Loucy (cell line): ENCODE results near the gene HSDL1.

Experiments used
- H2AFZ ChIP-seq: fragments of 200-600 bp; sonication (generic); 2 replicates; pipeline ENCODE4 v1.6.0; 2016; ENCODE audit warnings: antibody characterized with exemption, mild to moderate bottlenecking, low read length, moderate library complexity
- H3F3A ChIP-seq: fragments of 200-600 bp; 2 replicates; pipeline ENCODE4 v1.6.0; 2016; ENCODE audit warnings: antibody characterized with exemption, low read depth, mild to moderate bottlenecking
- H3K27me3 ChIP-seq: fragments of 200-600 bp; sonication (generic); 2 replicates; pipeline ENCODE4 v1.6.1; 2014; ENCODE audit warnings: low read length, mild to moderate bottlenecking; ENCODE audit not compliant: insufficient read depth, poor library complexity, severe bottlenecking
- H3K36me3 ChIP-seq: fragments of 200-600 bp; sonication (generic); 2 replicates; pipeline ENCODE4 v1.6.1; 2016; ENCODE audit warnings: low read length; ENCODE audit not compliant: insufficient read depth
- H3K4me1 ChIP-seq: fragments of 200-600 bp; sonication (generic); 2 replicates; pipeline ENCODE4 v1.5.1; 2014; ENCODE audit warnings: low read length, mild to moderate bottlenecking; ENCODE audit not compliant: insufficient read depth, poor library complexity, severe bottlenecking
- H3K4me2 ChIP-seq: fragments of 200-600 bp; sonication (generic); 2 replicates; pipeline ENCODE4 v1.6.0; 2014; ENCODE audit warnings: antibody characterized with exemption, low read length, low read depth, mild to moderate bottlenecking; ENCODE audit not compliant: poor library complexity, severe bottlenecking
- H3K4me3 ChIP-seq: fragments of 200-600 bp; sonication (generic); 2 replicates; pipeline ENCODE4 v1.5.1; 2014; ENCODE audit warnings: low read length, mild to moderate bottlenecking, mixed read lengths; ENCODE audit not compliant: poor library complexity, severe bottlenecking
- H3K79me2 ChIP-seq: fragments of 200-600 bp; sonication (generic); 2 replicates; pipeline ENCODE4 v1.6.1; 2014; ENCODE audit warnings: low read length; ENCODE audit not compliant: insufficient read depth
- H3K9ac ChIP-seq: fragments of 200-600 bp; sonication (generic); 2 replicates; pipeline ENCODE4 v1.6.0; 2014; ENCODE audit warnings: mild to moderate bottlenecking, low read depth, low read length, moderate library complexity; ENCODE audit not compliant: poor library complexity, severe bottlenecking
- H3K9me2 ChIP-seq: fragments of 200-600 bp; sonication (generic); replicated peaks from 2 replicates; pipeline ENCODE4 v1.6.1; 2016; ENCODE audit warnings: low read depth, low read length, mixed read lengths
- H3K9me3 ChIP-seq: fragments of 200-600 bp; sonication (generic); 2 replicates; pipeline ENCODE4 v1.6.1; 2014; ENCODE audit warnings: mild to moderate bottlenecking, antibody characterized with exemption, low read length, low read depth; ENCODE audit not compliant: insufficient read depth
- H4K20me1 ChIP-seq: fragments of 200-600 bp; sonication (generic); 2 replicates; pipeline ENCODE4 v1.6.0; 2014; ENCODE audit warnings: antibody characterized with exemption, low read length, mild to moderate bottlenecking; ENCODE audit not compliant: insufficient read depth, poor library complexity, severe bottlenecking
- EZH2phosphoT487 ChIP-seq: fragments of 200-600 bp; IDR thresholded peaks from 2 replicates; pipeline ENCODE4 v1.6.1; 2018; ENCODE audit warnings: antibody characterized with exemption, mild to moderate bottlenecking, moderate library complexity, borderline replicate concordance
- TF ChIP-seq, protein P1 (sequence below): fragments of 200-600 bp; sonication (generic); conservative IDR thresholded peaks from 2 replicates; pipeline ENCODE4 v1.5.1; 2014; ENCODE audit warnings: mild to moderate bottlenecking, antibody characterized with exemption, low read length

HSDL1 gene

DNA sequence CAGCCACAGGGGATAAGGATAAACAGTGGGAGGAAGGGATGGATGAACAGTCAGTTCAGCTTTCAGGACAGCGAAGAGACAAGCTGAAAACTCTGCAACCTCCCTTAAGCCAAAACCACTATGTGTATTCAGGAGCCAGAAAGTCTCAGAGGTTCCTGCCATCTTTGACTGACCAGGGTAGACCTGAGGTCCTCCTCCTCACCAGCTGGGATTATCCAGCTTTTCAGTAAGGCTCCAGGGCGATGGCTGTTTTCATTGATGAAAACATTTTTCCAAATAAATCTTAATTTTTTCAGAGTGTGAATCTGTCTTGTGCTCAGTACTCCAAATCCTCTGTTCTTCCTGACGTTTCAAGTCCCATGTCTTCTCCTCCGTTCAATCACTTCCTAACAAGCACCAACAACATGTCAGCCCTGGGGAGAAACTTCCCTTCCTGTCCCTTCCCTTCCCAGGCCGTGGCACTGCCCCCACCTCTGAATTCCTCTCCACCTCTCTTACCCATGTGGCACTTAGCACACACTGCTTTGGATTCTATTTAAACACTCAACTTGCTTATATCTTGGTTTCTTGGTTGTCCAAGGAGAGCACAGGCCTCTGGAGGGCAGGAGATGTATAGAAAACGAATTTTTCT, 5.2 kb downstream of the HSDL1 start:
- Histone ChIP-seq H3F3A (no peaks in the 10 kb centered on the region; the same call in 1 of the 2 replicates), H3K36me3 (no peaks in the 10 kb centered on the region), H3K79me2 (peaks cover 87% of the 10 kb centered on the region), H3K9me2 (no peaks in the 10 kb centered on the region), H3K4me3 (peak overlapping the region; percentile 72), H2AFZ (no peak overlapping the region), H3K9ac (peak overlapping the region; percentile 72), H4K20me1 (peaks cover 16% of the 10 kb centered on the region), H3K4me1 (peaks cover 67% of the 10 kb centered on the region), H3K27me3 (no peaks in the 10 kb centered on the region), H3K4me2 (peak overlapping the region; percentile 79), H3K9me3 (no peaks in the 10 kb centered on the region)
- TF ChIP-seq, protein P1, sequence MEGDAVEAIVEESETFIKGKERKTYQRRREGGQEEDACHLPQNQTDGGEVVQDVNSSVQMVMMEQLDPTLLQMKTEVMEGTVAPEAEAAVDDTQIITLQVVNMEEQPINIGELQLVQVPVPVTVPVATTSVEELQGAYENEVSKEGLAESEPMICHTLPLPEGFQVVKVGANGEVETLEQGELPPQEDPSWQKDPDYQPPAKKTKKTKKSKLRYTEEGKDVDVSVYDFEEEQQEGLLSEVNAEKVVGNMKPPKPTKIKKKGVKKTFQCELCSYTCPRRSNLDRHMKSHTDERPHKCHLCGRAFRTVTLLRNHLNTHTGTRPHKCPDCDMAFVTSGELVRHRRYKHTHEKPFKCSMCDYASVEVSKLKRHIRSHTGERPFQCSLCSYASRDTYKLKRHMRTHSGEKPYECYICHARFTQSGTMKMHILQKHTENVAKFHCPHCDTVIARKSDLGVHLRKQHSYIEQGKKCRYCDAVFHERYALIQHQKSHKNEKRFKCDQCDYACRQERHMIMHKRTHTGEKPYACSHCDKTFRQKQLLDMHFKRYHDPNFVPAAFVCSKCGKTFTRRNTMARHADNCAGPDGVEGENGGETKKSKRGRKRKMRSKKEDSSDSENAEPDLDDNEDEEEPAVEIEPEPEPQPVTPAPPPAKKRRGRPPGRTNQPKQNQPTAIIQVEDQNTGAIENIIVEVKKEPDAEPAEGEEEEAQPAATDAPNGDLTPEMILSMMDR, result no peak
- TF ChIP-seq EZH2phosphoT487, result no peak

DNA sequence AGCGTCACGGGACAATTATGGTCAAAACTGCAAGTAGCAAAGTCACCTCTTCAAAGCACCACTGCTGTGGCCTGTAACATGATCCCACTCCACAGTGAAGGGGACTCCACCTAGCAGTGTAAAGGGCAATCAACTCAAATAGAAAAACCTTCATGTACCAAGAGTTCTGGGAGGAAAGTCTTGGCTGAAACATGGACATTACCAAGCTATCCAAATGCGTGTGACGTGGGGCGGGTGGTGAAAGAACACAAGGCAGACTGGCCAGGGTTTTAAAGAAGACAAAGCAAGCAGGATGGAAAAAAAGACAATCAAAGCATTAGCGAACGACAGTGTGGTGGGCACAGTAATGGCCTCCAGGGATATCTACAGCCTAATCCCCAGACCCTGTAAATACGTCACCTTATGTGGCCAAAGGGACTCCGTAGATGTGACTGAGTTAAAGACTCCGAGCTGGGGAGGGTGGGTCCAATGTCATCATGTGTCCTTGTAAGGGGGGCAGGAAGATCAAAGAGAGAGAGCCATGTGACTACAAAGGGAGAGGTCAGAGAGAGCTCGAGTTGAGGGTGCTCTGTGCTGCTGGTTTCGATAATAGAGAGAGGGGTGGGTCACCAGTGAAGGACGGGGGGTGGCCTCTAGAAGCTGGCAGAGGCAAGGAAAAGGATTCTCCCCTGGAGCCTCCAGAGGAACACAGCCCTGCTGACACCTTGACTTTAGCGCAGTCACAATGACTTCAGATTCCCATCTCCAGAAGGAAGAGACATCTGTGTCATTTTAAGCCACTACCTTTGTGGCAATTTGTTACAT, 6.0 kb downstream of the HSDL1 start:
- TF ChIP-seq, protein P1, result no peak
- no peak for TF ChIP-seq EZH2phosphoT487
- Histone ChIP-seq H3K27me3 (no peaks in the 10 kb centered on the region), H3K4me2 (peak overlapping the region; percentile 79), H3K9me3 (no peaks in the 10 kb centered on the region), H4K20me1 (peaks cover 15% of the 10 kb centered on the region), H2AFZ (0 out of 2 replicates have a peak overlapping the region, but pooled peaks have one; percentile 30), H3K4me1 (peaks cover 73% of the 10 kb centered on the region), H3K9me2 (no peaks in the 10 kb centered on the region), H3K9ac (peak overlapping the region; percentile 72), H3F3A (no peaks in the 10 kb centered on the region; the same call in 1 of the 2 replicates), H3K79me2 (peaks cover 87% of the 10 kb centered on the region), H3K4me3 (peak overlapping the region; percentile 72), H3K36me3 (no peaks in the 10 kb centered on the region)

DNA sequence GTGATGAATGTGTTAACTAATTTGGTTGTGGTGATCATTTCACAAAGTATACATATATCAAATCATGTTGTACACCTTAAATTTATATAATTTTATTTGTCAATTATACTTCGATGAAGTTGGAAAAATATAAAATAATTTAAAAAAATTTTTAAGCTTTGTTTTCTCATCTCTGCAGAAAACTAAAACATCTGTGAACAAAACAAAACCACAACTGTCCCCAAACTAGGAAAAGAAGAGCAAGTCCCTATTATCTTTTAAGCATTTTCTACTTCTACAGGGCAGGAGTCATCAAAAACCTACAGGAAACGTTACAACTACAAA, 6.5 kb downstream of the HSDL1 start:
- Histone ChIP-seq H4K20me1 (peaks cover 11% of the 10 kb centered on the region), H3K9me3 (no peaks in the 10 kb centered on the region), H3K4me2 (peak overlapping the region; percentile 79), H3F3A (no peaks in the 10 kb centered on the region; the same call in 1 of the 2 replicates), H3K79me2 (peaks cover 87% of the 10 kb centered on the region), H3K9me2 (no peaks in the 10 kb centered on the region), H2AFZ (no peak overlapping the region), H3K9ac (peak overlapping the region; percentile 72), H3K36me3 (no peaks in the 10 kb centered on the region), H3K4me1 (peaks cover 70% of the 10 kb centered on the region), H3K4me3 (peak overlapping the region; percentile 72), H3K27me3 (no peaks in the 10 kb centered on the region)
- TF ChIP-seq EZH2phosphoT487, result no peak
- TF ChIP-seq, protein P1, result no peak
